ENCODE results near the gene GOLT1A.

Gene GOLT1A

DNA sequence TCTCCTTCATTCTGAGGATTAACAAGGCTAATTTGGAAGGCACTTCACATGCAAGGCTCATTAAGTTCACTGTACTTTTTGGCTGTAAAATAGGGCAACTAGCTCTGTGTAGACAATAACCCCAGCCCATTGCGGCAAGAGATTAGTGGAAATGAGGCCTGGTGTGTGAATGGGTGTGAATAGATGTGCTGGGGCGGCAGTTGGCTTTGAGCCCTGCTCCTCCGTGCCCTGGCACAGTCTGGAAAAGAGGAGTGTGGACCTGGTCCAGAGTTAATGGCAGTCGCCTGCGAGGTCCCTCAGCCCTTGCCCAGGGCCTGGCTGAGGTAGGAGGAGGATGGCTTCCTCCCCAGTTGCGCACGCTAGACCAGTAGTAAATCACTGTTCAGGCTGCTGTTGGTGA, 22.3 kb downstream of the GOLT1A start:
- TF ChIP-seq, protein P1, sequence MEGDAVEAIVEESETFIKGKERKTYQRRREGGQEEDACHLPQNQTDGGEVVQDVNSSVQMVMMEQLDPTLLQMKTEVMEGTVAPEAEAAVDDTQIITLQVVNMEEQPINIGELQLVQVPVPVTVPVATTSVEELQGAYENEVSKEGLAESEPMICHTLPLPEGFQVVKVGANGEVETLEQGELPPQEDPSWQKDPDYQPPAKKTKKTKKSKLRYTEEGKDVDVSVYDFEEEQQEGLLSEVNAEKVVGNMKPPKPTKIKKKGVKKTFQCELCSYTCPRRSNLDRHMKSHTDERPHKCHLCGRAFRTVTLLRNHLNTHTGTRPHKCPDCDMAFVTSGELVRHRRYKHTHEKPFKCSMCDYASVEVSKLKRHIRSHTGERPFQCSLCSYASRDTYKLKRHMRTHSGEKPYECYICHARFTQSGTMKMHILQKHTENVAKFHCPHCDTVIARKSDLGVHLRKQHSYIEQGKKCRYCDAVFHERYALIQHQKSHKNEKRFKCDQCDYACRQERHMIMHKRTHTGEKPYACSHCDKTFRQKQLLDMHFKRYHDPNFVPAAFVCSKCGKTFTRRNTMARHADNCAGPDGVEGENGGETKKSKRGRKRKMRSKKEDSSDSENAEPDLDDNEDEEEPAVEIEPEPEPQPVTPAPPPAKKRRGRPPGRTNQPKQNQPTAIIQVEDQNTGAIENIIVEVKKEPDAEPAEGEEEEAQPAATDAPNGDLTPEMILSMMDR (IDR thresholded peaks at IDR 0.05) = no peak
- Mint-ChIP-seq H3K27ac (no peak overlapping the region), H3K36me3 (ENCODE audit: low read depth) (no peaks in the 10 kb centered on the region), H3K27me3 (ENCODE audit: low read depth, poor library complexity) (peaks cover 93% of the 10 kb centered on the region), H3K4me3 (no peak overlapping the region), H3K9me3 (no peaks in the 10 kb centered on the region), H3K4me1 (peaks cover 35% of the 10 kb centered on the region)
- no peak for DNase-seq

DNA sequence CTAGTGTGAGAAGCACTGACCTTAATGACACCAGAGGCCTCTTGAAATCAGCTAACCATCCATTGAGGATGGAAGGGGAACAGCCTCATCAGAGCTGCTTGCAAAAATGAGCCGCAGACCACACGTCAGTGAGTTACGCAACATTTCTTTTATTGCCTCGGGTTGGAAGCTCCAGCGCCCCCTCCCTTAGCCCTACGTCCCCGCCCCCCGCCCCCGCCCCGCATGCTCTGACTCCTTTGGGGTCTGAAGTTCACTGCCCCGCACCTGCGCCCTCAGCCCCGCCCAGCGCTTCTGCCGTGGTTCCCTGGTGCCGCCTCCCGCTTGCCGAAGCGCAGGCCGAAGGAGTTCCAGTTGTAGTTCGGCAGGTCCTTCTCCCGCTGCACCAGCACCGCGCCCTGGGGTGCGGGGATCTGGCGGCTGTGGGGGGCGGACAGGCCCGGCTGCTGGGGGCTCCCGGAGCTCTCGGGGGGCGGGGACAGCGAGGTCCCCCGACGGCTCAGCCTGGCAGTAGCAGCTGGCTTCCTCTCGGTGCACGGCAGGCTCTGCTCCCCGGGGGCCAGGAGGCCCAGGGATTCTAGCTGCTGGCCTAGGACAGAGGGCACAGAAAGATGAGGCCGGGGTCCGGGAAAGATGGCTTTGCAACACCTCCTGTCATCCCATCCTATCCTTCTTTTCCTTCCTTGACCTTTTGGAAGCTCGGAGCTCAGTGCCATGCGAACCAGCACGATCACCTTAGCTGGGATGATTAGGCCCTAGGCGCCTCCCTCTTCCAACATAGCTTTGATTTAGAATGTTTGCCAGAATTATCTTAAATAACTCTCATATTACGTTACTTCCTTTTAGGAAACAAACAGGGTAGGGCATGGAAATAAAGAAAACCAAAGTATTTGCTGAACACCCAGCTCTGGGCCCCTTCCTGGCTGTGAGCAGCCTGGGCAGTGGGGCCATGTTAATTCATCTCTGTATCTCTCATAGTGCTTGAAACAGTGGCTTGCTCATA, 23.3 kb downstream of the GOLT1A start:
- Mint-ChIP-seq H3K9me3 (no peaks in the 10 kb centered on the region), H3K4me1 (peaks cover 39% of the 10 kb centered on the region), H3K4me3 (peak overlapping the region; percentile 63), H3K27me3 (ENCODE audit: low read depth, poor library complexity) (peaks cover 94% of the 10 kb centered on the region), H3K27ac (no peak overlapping the region), H3K36me3 (ENCODE audit: low read depth) (no peaks in the 10 kb centered on the region)
- peak; percentile 65 for DNase-seq
- TF ChIP-seq, protein P1 (IDR thresholded peaks at IDR 0.05) = no peak

DNA sequence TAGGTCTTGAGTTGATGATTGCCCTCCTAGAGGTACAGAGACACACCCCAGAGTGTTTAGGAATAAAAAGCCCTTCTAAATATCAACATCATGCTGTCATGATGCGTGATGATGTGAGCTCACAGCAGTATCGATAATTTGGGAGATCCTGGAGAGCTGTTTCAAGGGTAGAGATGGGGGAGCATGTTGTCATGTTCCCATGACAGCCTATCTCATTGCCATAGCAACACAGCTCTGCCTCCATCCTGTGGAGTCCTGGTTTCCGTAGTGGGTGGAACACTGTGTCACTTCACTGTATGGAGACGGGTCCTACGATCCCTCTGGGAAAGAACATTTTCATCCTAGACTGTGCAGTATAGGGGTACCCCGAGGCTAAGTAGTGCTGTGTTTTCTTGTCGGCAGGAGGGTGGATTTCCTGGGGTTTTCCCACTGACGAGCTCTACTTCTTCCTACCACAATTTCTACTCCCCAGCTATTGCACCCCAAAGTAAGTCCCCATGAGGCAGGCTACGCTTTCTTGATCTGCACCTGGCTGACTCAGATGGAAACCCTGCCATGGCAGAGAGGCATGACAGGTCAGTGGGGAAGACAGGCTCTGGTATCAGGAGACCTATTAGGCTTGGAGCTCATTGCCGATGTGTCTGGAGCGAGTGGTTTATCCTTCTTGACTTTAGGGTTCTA, 24.7 kb downstream of the GOLT1A start:
- TF ChIP-seq, protein P1 (IDR thresholded peaks at IDR 0.05) = no peak
- no peak for DNase-seq
- H3K27ac Mint-ChIP-seq = no peak overlapping the region
- peaks cover 39% of the 10 kb centered on the region for H3K4me1 Mint-ChIP-seq
- H3K4me3 Mint-ChIP-seq = peak overlapping the region; percentile 28
- no peaks in the 10 kb centered on the region for H3K9me3 Mint-ChIP-seq
- H3K36me3 Mint-ChIP-seq (ENCODE audit: low read depth) = no peaks in the 10 kb centered on the region
- H3K27me3 Mint-ChIP-seq (ENCODE audit: low read depth, poor library complexity) = peaks cover 91% of the 10 kb centered on the region

DNA sequence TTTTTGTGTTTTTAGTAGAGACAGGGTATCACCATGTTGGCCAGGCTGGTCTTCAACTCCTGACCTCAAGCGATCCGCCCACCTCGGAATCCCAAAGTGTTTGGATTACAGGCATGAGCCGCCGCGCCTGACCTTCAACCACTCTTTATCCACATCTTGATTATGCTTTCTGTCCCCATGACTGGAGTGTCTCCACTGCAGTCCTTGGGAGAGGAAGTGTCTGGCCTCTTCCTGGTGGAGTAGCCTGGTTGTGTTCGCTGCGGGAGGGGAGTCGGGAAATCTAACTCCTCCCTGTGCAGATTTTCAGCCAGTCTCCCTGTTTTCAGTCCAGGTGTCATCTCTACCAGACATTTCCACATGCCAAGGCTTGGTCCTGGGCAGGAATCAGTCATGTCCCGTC, 27.2 kb downstream of the GOLT1A start:
- Mint-ChIP-seq H3K4me3 (no peak overlapping the region), H3K4me1 (peaks cover 39% of the 10 kb centered on the region), H3K27ac (no peak overlapping the region), H3K27me3 (ENCODE audit: low read depth, poor library complexity) (peaks cover 78% of the 10 kb centered on the region), H3K36me3 (ENCODE audit: low read depth) (no peaks in the 10 kb centered on the region), H3K9me3 (no peaks in the 10 kb centered on the region)
- DNase-seq = no peak
- TF ChIP-seq, protein P1 (IDR thresholded peaks at IDR 0.05) = no peak

DNA sequence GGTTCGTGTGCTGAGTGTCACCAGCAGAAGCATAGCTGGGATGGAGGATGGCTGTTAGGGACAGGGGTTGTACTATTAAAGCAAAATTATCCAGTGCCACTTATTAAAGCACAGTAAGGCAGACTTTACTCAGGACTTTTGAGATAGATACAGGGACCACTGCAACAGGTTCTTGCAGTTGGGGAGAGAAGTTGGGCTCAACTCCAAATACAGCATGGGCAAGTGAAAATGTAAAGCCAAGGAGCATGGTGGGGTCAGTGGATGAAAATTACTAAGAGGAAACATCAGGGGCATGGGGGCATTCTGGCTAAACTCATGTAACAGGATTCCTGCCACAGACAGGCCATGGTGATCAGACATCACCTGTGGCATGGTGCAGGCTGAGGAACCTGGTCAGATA, 32.7 kb downstream of the GOLT1A start:
- TF ChIP-seq, protein P1 (IDR thresholded peaks at IDR 0.05) = no peak
- H3K27ac Mint-ChIP-seq = no peak overlapping the region
- no peaks in the 10 kb centered on the region for H3K36me3 Mint-ChIP-seq (ENCODE audit: low read depth)
- no peak for DNase-seq
- no peaks in the 10 kb centered on the region for H3K9me3 Mint-ChIP-seq
- H3K4me1 Mint-ChIP-seq = peaks cover 34% of the 10 kb centered on the region
- no peak overlapping the region for H3K4me3 Mint-ChIP-seq
- H3K27me3 Mint-ChIP-seq (ENCODE audit: low read depth, poor library complexity) = peaks cover 43% of the 10 kb centered on the region
